GM18519 (cell line): ENCODE data around the gene HEXD.

ENCODE experiments used
- ATAC-seq: cut with Tn5 transposase; IDR thresholded peaks from one replicate; pipeline ENCODE4 v1.9.1; 2021; ENCODE audit warnings: mild to moderate bottlenecking, moderate library complexity; ENCODE audit not compliant: unreplicated experiment, low FRiP score

The HEXD gene

GRCh38 chr17:82412535-82413520 lies 5.3 kb upstream of the HEXD start:
- ATAC-seq, result no peak

DNA sequence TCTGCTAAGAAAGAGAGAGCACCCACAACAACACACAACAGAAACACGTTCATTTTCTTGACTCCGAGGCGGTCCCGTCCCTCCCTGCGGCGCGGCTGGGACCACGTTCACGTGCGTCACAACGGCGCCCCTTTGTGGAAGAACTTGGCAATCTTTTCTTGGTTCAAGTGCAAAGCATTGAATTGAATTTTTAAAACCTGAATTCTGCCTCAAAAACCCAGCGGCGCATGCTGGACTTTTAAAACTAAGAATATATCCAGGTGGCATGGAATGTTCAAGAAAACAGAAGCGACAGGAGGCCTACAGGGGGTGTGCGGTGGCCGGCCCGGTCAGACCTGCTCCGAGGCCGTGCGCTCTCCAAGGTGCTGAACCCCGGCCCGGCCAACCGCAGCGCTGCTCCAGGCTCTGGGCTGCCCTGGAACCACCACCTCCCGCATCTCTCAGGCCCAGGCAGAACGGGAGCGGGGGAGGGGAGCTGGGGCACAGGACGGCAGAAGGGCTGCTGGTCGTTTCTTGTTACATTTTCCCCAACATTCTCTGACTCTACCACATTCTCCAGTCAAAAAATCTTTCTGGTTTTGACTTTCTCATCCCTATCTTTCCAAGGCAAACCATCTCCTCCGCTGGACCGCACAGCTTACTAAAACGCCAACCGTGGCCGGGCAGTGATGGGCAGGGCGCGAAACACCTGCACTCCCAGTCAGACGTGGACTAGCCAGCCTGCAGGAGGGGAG lies 3.4 kb upstream of the HEXD start:
- no peak for ATAC-seq

GRCh38 chr17:82415336-82415735 lies 2.8 kb upstream of the HEXD start:
- no peak for ATAC-seq

- no peak for ATAC-seq
These were observed 2.4 kb upstream of the HEXD start for GRCh38 chr17:82415786-82416185.

DNA sequence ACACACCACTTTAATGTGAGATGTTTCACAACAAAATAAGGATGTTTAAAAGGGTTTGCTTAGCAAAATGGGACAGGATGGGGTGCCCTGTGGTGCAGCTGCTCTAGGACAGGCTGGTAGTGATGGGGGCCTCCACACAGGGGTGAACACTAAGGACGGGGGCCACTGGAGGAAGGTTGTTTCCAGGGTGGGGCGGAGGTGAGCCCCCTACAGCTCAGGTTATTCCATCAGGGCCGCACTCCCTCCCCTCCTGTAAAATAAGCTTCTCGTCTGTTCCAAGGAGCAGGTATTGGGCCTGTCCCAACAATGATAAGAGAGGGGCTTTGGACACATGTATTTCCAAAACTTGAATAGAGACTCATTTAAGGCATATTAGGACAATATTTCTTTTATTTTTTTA lies 1.9 kb upstream of the HEXD start:
- no peak for ATAC-seq

- no peak for ATAC-seq
These were observed 1.4 kb upstream of the HEXD start for GRCh38 chr17:82416771-82417170.

GRCh38 chr17:82419540-82419939 lies 1.4 kb downstream of the HEXD start:
- no peak for ATAC-seq

DNA sequence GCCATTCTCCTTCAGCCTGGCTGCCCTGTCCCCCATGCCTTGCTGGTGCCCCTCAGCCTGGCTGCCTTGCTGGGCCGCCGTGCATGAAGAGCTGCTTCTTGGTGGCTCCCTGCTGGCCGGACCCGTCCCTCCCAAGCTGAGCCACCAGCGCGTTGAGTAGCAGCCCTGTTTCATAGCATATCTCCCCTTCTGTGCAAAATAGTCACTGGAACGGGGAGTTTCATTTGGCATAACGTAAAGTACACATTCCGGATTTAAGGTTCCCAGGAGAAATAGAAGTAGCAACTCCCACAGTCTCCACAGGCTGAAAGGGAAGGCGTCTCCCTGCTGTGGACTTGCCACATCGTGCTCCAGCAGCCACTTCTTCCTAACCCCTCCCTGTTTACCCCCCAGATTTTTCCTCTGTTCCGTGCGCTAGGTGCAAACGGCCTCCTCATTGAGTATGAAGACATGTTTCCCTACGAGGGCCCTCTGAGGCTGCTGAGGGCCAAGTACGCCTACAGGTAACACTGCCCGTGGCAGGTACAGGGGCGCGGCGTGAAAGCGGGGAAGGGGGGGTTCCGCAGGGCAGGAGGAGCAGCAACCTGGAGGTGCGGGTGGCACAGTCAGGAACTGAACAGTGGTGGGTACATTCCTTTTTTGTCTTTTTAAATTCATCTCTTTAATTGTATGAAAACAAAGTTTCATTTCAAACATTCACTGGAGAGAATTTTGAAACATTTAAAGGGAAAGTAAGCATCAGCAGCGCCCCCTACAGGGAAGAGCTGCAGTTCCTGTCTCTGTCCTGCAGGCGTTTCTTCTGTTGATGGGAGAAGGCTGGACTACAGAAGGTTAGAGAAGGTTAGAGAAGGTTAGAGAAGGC lies 6.1 kb downstream of the HEXD start:
- ATAC-seq, result no peak

- ATAC-seq, result no peak
These were observed 6.7 kb downstream of the HEXD start for GRCh38 chr17:82424863-82425159.

GRCh38 chr17:82428546-82428945 lies 10.4 kb downstream of the HEXD start:
- no peak for ATAC-seq

- ATAC-seq, result no peak
These were observed 11.7 kb downstream of the HEXD start for GRCh38 chr17:82429824-82430223.

DNA sequence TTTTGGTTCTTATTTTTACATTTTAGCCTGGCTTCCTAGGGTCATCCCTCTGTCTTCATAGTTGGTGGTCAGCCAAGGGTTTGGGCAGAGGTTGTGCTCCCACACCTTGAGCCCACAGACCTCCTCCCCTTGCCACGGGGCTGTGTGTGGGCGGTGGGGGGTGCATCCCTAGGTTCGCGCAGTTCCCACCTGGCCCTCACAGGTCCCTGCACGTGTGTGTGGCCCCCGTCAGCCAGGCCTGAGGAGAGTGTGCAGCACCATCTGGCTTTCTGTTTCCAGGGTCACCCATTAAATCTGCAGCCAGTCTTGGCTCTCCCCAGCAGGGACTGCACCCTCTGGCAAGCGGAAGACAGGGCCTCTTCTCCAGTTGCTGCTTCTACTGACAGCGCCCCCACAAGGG lies 13.9 kb downstream of the HEXD start:
- ATAC-seq, result no peak

GRCh38 chr17:82433560-82434215 lies 15.5 kb downstream of the HEXD start:
- ATAC-seq, result no peak

GRCh38 chr17:82434216-82434565 lies 16.0 kb downstream of the HEXD start:
- ATAC-seq, result no peak

DNA sequence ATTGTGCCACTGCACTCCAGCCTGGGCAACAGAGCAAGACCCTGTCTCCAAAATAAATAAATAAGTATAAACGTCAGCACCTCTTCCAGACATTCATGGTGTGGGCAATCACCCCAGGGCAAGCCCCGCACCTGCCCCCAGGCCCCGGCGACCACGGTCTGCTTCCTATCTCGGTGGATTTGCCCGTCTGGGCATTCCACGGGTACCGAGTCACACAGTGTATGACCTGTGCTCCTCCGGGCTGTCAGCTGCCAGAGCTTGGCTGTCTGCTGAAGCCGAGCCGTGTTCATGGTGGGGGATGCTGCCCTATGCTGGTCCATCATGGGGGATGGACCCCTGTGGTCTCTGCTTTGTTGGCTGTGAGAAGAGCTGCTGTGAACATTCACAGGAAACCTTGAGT lies 17.0 kb downstream of the HEXD start:
- ATAC-seq, result no peak

GRCh38 chr17:82435601-82436583 lies 17.7 kb downstream of the HEXD start:
- ATAC-seq, result no peak

DNA sequence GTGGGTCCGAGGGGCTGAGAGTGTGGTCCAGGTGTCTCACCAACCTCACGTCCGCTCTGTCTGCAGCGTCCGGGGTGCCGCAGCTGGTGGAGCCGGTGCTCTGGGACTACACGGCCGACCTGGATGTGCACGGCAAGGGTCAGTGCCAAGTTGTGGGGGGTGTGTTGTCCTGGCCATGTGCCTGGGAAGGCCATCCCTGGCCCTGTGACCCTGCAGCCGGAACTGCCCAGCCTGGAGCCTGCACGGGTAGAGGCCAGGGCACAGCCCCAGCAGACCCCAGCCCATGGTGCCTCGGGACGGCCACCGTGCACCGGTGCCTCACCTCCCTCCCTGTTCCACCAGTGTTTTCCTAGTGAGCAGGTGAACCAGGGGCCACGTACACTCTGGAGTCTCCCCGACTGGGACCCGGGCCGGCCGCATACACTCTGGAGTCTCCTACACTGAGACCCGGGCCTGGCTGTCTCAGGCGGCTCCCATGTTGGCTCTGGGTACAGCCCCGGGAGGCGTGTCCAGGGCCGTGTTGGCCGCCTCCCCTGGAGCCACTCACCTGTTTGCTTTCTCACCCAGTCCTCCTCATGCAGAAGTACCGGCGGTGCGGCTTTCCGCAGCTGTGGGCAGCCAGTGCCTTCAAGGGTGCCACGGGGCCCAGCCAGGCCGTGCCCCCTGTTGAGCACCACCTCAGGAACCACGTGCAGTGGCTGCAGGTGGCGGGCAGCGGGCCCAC lies 18.6 kb downstream of the HEXD start:
- no peak for ATAC-seq

DNA sequence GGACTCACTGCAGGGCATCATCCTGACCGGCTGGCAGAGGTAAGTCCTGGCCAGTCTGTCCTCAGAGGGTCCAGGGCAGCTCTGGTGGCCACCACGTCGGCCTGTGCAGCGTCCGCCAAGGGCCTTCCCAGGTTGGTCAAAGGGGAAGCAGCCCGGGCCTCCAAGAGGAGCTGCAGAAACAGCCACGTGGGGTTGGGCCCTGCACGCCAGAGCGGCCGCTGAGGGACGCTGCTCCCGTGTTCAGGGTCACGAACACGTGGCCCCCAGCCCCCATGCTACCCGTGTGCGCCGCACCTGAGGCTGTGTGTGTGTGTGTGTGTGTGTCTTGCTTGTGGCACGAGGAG lies 19.1 kb downstream of the HEXD start:
- no peak for ATAC-seq
